ENCODE measurements around the gene PTPRK.
A peak's percentile ranks its signal among the peaks of the same experiment; 100 is the strongest.
"Not testable (repeated sequence)": the region's sequence is repeated elsewhere in the genome, so short reads cannot be mapped to it uniquely, and the experiment has no call there.

The PTPRK gene

DNA sequence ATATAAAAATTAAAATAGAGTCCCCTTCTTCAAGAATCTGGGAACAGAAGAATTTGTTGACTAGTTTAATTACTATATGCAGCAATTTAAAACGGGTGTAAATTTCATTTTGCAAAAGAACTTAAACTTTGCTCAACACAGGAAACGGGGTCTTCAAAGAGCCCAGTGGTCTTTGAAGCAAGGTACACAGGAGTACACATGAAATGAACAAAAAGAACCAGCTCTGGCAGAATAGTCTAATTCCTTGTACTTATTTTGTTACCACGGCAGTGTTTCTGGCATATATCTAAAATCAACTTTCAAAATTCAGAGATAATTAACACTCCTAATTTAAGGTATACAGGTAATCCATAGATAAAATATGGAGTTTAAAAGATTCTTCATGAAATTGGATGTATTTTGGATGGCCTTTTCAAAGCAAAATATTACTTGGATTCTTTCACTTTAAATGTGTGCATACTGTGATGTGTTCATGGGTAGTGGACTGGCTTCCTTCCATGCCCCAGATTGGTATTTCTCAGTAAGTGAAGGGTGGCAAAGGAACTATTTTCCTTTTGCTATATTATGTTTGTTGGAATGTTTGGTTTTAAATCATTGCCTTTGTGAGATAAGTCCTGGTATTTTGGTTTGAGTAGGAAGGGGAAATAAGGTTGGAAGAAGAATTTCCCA, 522.8 kb downstream of the PTPRK start:
- DNase-seq: no peak

DNA sequence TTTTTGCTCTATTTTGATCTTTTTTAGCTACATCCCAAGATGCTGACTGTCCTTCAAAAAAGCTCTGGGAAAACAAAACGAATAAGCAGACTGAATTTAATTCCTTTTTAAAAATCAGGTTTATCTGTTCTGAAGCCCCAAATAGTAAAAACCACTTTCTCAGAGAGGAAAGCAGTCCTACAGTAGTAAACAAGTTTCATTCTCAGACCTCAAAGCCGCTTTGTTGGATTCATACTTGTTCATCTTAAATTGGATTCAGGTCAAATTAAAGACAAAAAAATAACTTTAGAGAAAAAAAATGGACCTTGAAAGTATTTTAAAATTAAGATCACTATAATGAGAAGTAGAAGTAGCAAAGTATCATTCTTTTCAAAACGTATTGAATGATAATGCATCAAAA, 523.5 kb downstream of the PTPRK start:
- DNase-seq: no peak

DNA sequence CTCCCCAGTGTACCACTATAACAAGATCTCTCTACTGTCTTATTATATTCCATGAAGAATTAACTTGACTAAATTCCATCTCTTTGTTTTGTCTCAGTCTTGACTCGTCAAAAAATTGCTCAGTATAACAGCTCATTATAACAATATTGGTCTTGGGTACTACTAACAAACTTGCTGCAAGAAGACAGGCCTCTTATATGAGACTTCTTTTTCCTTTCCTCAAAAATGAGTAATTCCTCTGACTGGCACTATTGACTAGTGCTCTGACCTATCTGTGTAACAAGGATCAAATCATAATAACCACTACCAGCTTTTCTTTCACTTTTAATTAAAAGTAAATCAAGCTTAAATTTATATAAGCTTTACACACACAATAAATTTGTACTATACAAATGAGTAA, 528.3 kb downstream of the PTPRK start:
- DNase-seq: no peak

DNA sequence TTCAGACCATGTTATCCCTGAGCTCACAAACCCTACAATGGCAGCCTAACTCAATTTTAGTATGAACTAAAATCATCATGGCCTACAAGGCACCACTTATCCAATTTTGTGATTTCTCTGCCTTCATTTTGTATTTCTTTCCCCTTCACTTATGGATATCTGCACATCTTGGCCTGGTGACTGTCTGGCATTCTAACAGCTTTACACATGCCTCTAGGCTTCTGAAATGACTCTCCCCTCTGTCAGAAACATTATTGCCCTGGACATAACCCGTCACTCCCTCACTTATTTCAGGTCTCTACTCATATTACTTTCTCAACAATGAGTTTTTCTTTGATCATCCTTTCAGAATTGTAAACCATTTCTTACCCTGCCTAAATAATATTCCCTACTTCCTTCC, 530.3 kb downstream of the PTPRK start:
- DNase-seq: no peak

DNA sequence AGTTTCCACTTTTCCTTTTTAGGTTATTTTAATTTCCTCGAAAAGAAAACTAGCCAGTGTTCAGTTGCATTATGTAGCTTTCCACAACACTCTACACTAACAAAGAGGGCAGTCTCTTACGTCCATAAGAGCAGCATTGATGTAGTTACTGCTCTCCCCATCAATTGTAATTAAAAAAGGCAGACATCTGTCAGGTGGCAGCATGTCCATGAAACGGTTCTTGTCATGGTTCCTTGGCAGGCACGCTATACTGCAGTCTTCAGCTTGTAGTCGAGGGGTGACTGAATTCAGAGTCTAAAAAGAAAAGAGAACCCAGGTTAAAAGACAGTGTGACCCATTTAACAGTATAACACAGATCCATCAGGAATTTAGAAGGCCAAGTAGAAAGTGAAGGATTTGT, 539.4 kb downstream of the PTPRK start:
- DNase-seq: peak in 9 of 14 donors; percentile 4 to 42 (median 16)

DNA sequence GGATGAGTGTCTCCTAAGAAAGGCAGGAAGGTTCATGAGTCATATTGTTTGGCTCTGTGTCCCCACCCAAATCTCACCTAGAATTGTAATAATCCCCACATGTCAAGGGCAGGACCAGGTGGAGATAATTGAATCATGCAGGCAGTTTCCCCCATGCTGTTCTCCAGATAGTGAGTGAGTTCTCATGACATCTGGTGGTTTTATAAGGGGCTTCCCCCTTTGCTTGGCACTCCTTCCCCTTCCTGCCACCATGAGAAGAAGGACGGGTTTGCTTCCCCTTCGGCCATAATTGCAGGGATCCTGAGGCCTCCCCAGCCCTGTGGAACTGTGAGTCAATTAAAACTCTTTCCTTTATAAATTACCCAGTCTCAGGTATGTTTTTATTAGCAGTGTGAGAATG, 542.2 kb downstream of the PTPRK start:
- DNase-seq: not testable (repeated sequence)

DNA sequence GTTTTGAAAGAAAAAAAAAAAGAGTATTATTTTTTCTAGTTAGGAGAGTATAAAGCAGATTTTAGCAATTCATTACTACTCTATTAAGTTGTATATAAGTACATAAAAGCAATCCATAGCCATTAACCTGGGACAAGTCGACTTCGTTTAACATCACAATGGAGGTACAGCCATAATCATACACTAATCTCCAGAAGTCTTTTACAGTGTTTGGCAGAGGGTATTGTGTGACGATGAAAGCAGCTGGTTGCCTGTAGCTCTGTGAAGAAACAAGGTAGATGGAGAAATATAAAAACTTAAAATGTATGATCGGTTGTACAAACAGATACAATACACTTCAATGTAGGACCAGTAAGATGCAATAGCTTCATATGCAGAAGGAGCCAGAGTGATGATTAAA, 543.6 kb downstream of the PTPRK start:
- DNase-seq: no peak

DNA sequence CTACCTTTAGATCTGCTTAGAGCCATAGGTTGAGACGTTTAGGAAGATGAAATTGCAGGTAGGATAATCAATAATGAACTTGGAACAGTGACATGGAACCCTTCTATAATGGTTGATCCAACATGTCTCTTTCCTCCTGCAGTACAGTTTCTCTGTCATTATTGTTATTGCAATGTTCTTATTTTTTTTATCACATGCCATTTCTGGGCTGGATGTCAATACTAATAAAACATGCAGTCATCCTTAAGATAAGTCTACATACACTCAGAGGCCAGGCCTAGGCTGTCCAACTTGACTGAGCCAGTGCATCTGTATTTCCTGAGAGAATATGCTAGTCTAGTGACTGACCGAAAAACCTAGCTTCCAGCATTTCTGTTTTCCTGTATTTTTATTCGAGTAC, 544.3 kb downstream of the PTPRK start:
- DNase-seq: no peak

DNA sequence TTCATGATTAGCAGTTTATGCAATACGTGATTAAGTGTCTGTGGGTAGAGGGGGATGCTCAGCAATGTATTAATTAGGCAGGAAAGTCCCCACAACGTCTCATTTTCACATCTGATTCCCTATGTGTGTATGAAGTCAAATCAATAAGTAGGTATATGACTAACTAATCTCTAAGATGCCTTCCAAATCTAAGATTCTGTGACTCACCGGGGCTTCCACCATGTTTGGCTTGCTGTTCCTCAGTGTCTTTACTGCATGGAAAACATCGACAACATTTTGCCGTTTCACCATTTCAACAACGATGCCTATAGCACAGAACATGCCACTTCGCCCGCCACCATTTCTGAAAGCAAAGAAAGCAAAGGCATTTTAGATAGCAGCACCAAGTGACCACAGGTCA, 547.6 kb downstream of the PTPRK start:
- no peak for DNase-seq

DNA sequence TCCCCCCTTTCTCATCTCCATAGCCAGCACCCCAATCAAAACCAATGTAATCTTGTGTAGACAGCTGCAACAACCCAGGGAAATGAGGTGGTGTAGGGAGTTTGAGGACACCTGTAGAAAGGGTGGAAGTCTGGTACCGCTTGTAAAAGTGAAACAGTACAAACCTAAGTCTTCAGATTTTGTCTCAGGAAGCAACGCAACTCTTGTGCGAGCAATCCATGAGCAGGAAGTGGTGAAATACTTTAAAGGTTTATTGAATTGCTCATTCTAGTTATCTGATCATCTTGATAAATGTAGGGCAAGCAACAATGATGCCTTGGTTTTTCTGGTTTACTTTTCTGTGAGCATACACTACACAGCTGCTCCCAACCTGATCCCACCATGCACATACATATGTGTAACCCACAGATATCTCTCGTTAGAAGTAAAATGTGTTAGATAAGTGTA, 548.4 kb downstream of the PTPRK start:
- DNase-seq: no peak

DNA sequence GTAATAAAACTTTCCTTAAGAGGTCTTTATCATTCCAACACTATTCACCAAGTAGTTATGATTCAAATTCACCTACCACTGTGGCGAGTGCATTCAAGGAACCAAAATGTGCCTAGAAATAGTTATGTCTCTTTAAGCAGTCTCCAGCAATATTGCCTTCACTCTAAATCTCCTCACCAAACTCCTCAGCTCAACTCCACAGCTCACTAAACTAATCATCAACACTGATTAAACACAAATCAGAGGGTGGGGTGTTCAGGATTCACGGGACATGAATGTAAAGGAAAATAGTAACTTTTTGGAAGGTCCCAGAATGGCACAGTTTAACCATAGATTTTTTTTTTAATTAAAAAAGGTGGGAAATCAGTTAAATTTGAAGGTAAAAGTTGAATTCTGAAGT, 549.0 kb downstream of the PTPRK start:
- no peak for DNase-seq

DNA sequence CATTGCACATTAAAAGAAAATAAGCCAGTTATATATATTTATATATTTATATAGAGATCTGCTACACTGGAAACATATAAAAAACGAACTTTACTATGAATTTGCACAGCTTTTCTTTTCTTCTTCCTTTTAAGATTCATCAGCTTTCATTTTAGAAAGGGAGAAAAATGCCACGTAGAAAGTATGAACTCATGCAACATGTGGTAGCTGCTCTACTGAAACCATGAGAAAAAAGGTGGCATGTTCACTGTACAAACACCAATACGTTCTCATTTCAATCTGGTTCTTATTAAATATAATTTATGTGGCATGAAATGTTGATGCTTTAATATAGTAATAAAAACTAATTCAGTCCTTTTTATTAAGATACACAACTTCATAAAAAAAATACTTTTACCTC, 550.7 kb downstream of the PTPRK start:
- DNase-seq: no peak

DNA sequence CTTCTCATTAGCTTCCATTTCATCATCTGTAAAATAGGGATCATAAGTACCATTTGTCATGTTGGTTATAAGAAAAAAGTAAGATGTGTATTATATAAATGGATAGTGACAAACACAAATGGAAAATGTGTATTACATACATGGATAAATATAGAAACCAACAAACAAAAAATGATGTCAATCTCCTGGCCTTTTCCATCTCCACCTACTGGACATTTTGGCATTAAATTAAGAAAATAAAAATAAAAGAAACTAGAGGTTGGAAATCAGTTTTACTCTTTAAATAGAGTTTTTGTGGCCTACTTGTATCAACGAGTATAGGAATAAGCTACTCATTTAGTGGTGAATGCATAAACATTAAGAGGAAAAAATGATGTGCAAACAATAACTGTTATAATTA, 552.0 kb downstream of the PTPRK start:
- no peak for DNase-seq

DNA sequence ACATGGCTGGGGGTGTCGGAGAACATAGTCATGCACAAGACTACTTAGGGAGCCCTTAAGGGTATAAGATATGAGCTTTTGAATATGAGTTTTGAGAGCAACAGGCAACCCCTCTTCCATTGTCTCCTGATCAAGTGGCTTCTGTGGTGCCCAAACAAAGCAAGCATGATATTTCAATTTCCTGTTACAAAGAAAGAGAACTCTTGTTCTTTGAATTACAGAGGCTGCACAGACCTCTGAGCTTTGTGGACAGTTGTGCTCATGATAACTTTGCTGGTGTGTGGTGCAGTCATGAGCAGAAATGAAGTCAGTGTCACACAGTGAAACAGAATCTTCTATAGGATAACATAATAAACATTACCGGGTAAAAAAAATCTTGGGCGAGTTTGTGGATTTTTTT, 552.7 kb downstream of the PTPRK start:
- DNase-seq: peak in 5 of 14 donors; percentile 7 to 19 (median 14)

DNA sequence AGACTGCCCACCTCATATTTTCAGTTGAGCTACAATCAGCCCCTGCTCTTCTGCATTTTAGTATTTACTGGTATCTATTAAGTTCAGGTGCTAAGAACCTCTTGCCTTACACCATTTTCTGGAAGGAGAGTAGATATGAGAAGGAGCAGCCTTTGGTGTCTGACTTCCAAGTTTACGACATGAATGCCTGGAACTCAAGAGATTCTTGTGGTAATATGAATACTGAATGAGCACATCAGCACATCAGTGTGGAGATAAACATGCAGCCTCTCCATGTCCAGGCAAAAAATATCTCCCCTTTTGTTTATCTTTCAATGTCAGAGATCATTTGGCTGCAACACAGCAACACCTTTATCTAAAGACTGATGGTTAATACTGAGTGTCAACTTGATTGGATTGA, 553.8 kb downstream of the PTPRK start:
- DNase-seq: no peak

DNA sequence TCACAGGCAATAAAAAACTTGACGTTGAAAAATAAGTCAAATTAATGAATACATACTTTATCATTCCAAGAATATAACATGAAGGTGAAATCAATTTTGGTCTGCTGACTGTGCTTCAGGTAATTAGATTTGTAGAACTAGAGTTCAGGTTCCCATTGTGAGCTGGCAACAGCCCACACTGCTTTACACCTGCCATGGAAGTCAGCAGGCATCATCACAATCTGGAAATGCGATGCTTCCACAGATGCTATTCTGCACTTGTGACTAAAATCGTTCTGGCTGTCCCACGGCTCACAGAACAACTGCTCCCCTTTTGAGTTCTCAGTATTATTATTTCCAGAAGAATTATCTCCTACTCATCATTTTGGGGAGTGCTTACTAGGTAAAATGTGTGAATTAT, 556.9 kb downstream of the PTPRK start:
- peak in 2 of 14 donors; percentile 6 to 34 for DNase-seq

DNA sequence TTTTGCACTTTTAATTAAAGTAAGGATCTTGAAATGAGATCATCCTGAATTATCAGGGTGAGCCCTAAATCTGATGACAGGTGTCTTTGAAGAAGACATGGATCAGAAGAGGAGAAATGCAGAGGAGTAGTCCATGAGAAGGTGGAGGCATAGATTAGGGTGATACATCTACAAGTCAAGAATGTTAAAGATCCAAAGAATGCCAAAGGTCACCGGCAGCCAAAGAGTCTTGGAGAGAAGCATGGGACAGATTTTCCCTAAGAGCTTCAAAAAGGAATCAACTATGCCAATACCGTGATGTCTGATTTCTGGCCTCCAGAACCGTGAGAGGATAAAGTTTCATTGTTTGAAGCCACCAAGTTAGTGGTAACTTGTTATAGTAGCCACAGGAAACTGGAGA, 560.5 kb downstream of the PTPRK start:
- no peak for DNase-seq

DNA sequence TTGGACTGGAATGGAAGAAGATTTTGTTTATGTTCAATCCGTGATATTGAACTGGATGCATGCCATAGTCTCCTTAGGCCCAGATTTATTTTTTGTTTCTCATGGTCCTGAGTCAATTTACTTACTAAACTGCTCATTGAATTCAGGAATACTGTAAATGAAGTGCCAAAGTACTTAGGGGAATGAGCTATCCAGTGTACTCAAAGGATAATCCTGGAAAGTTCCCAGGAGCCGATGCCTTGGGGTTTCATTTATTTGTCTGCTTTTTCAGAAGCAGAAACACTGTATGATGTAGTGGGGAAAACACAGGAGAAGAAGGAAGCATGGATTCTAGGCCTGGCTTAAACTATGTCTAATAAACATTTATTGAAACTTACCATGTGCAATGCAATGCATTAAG, 563.4 kb downstream of the PTPRK start:
- no peak for DNase-seq

DNA sequence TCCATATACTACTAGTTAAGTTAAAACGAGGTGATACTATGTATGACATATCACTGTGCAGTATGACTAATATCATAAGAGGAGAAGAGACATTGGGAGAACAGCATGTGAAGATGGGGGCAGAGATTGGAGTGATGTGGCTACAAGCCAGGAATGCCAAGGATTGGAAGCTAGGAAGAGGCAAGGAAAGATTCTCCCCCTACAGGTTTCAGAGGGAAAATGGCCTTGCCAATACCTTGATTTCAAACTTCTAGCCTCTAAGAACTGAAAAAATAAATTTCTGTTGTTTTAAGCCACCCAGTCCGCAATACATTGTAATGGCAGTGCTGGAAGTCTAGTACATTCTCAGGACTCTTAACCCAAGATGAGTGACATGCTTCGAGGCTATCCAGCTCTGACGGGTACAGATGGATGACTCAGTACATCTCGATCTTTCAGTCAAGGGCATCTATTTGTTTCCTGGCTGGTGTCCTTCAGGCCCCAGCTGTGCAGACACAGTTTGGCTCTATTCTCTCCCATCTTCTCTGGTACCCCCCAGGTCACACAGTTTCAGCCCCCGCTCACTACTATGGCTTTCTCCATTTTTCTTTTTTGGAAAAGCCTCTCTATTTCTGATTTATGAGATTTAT, 564.0 kb downstream of the PTPRK start:
- DNase-seq: no peak

DNA sequence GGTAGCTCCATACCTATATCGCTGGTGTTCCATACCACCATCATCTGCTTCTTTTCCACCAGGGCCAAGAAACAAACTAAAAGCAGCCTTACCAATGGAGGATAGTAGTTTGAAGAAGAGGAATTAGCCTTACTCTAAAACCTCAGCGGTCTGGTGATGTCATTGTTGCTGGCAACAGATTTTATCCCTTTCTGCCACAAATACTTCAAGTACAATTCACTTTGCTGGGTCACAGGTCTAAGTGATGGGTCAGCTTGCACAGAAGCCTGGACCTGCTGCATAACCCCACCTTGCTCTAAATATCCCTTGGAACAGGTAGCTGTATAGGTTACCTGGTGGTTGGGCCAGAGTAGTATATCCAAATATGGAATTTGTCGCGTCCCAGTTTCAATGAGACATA, 566.3 kb downstream of the PTPRK start:
- no peak for DNase-seq

DNA sequence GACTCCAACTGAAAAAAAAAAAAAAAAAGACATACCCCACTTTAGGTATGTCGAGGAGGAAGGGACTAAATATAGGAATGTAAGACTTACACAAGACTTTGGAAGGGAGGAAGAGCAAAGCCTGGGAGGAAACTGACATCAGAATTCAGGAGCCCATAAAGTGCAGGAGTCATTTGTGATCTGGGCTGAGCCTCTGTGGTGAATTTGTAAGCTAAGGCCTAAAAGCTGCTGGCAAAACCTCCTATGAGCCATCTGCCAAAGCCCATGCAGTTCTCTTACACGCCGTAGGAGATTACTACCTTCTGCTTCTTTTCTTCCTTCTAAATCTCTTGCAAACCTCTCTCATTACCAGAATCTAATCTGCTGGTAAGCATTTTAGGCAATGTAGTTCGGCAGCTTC, 567.6 kb downstream of the PTPRK start:
- DNase-seq: peak in 1 of 14 donors; percentile 21

DNA sequence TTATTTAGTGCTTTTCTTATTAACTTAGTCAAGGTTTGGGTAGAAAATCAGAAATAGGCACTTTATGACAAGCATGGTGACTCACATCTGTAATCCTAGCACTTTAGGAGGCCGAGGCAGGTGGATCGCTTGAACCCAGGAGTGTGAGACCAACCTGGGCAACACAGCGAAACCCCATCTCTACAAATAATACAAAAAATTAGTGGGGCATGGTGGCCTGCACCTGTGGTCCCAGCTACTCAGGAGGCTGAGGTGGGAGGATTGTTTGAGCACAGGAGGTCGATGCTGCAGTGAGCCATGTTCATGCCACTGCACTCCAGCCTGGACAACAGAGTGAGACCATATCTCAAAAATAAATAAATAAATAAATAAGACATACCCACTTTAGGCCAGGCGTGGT, 568.2 kb downstream of the PTPRK start:
- no peak for DNase-seq

DNA sequence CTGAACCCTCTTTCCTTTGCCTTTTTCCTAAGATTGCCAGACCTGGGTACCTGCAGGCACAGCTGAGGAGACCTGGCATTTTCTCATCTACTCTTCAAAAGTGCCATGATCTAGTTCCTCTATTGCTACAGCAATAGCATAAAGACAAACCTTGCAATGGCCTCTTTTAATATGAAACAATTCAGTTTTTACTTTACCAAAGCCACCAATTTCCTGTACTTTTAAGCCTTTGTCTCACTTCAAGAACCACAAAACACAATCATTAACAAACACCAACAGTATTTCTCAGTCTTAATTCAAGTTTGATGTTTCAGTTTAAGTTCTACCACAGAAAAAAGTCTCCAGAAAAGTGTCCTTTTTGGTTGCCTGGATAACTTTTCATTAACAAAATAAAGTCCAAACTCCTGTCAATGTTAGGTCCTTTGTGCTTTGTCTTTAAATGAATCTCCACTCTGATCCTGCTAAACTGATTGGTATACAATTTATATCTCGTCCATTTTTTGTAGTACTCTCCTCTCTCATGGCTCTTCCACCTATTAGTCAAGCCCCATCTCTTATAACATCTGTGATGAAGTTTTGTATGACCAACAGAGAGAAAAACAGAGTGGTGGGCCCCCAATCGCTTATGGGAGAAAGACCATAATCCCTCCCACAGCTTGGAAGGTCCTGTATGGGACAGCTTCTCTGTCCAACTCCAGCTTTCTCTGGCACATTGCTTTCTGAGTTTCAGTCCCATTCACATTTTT, 569.1 kb downstream of the PTPRK start:
- no peak for DNase-seq

DNA sequence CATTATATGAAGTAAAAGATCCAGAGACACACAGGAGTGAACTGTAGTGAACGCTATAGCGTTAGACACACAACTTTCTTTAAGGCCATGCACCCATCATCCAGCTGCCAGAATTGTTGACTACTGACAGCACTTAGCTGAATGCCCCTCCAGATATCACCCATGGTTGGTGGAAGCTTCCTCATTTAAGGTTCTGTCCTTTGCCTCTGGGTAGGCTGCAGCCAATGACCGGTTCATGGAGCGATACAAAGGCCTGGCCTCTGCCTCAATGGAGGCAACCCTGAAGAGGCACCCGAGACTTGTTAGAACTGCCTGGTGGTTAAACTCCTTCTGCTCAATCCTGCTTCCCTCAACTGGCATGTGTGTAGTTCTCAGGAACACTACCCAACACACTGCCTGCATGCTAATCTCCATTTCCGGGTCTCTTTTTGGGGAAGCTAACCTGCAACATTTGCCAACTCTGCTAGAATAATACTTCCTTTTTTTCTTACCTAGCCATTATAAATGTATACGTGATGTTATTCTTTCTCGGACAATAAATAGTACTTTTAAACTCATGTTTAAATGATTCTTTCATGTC, 569.7 kb downstream of the PTPRK start:
- no peak for DNase-seq

All from C1 segment of cervical spinal cord (tissue), 14 donors.